Neural crest cell (in vitro differentiated cells): ENCODE data around the gene FAM184B. TPM values are rescaled to one million over a fixed set of nuclear protein-coding genes. Genes with fewer than 3 reads are reported as not detected.

Source experiments
- DNase-seq: peaks from one replicate; pipeline ENCODE4 v3.0.0; 2021; ENCODE audit warnings: low read depth, mixed read lengths, low spot score
- H3K27ac Mint-ChIP-seq: one replicate; pipeline ENCODE4 v1.8.0; 2021; ENCODE audit warnings: mild to moderate bottlenecking, mixed read lengths; ENCODE audit not compliant: unreplicated experiment
- H3K27me3 Mint-ChIP-seq: 2 replicates; pipeline ENCODE4 v1.8.0; 2021; ENCODE audit warnings: low read depth, mild to moderate bottlenecking, mixed read lengths
- H3K36me3 Mint-ChIP-seq: 2 replicates; pipeline ENCODE4 v1.8.0; 2021; ENCODE audit warnings: low read depth, mild to moderate bottlenecking, mixed read lengths
- H3K4me1 Mint-ChIP-seq: 2 replicates; pipeline ENCODE4 v1.8.0; 2021; ENCODE audit warnings: mixed read lengths
- H3K4me3 Mint-ChIP-seq: one replicate; pipeline ENCODE4 v1.8.0; 2021; ENCODE audit warnings: mild to moderate bottlenecking, mixed read lengths
- H3K9me3 Mint-ChIP-seq: 2 replicates; pipeline ENCODE4 v1.8.0; 2021; ENCODE audit warnings: mixed read lengths
- CTCF ChIP-seq: fragments of 200-600 bp; sonication (generic); conservative IDR thresholded peaks from 2 replicates; pipeline ENCODE4 v1.5.0; 2021; ENCODE audit warnings: antibody characterized with exemption, mild to moderate bottlenecking
- total RNA-seq: library from RNA; stranded (reverse); gene quantifications from 2 replicates; pipeline ENCODE4 v1.2.1, GENCODE V29; 2021

FAM184B gene
- total RNA-seq, 1 donor from 2014 or later, result 0.12 TPM

GRCh38 chr4:17760626-17761025, 20.8 kb downstream of the FAM184B start:
- H3K4me3 Mint-ChIP-seq, result no peak overlapping the region
- H3K36me3 Mint-ChIP-seq, result no peaks in the 10 kb centered on the region
- H3K9me3 Mint-ChIP-seq, result no peaks in the 10 kb centered on the region
- no peak for DNase-seq
- H3K27me3 Mint-ChIP-seq, result peaks cover 17% of the 10 kb centered on the region
- TF ChIP-seq CTCF, result no peak
- no peak overlapping the region for H3K27ac Mint-ChIP-seq
- peaks cover 23% of the 10 kb centered on the region for H3K4me1 Mint-ChIP-seq

- Mint-ChIP-seq H3K4me1 (peaks cover 17% of the 10 kb centered on the region), H3K27me3 (peaks cover 18% of the 10 kb centered on the region), H3K9me3 (no peaks in the 10 kb centered on the region), H3K27ac (no peak overlapping the region), H3K36me3 (no peaks in the 10 kb centered on the region), H3K4me3 (no peak overlapping the region)
- DNase-seq, result no peak
- TF ChIP-seq CTCF, result no peak
Observed at GRCh38 chr4:17758485-17758884, 22.9 kb downstream of the FAM184B start.

- Mint-ChIP-seq H3K4me3 (no peak overlapping the region), H3K9me3 (no peaks in the 10 kb centered on the region), H3K27ac (no peak overlapping the region), H3K27me3 (peaks cover 18% of the 10 kb centered on the region), H3K4me1 (peaks cover 10% of the 10 kb centered on the region), H3K36me3 (no peaks in the 10 kb centered on the region)
- DNase-seq, result no peak
- TF ChIP-seq CTCF, result no peak
Observed at GRCh38 chr4:17757621-17758020, 23.8 kb downstream of the FAM184B start.

GRCh38 chr4:17753646-17754045, 27.8 kb downstream of the FAM184B start:
- H3K27ac Mint-ChIP-seq, result no peak overlapping the region
- no peak for DNase-seq
- peaks cover 5% of the 10 kb centered on the region for H3K4me1 Mint-ChIP-seq
- H3K36me3 Mint-ChIP-seq, result no peaks in the 10 kb centered on the region
- no peak overlapping the region for H3K4me3 Mint-ChIP-seq
- no peak for TF ChIP-seq CTCF
- no peaks in the 10 kb centered on the region for H3K9me3 Mint-ChIP-seq
- H3K27me3 Mint-ChIP-seq, result peaks cover 18% of the 10 kb centered on the region

GRCh38 chr4:17740702-17741101, 40.7 kb downstream of the FAM184B start:
- no peaks in the 10 kb centered on the region for H3K4me1 Mint-ChIP-seq
- no peaks in the 10 kb centered on the region for H3K36me3 Mint-ChIP-seq
- H3K4me3 Mint-ChIP-seq, result no peak overlapping the region
- no peak for DNase-seq
- no peak for TF ChIP-seq CTCF
- peaks cover 3% of the 10 kb centered on the region for H3K9me3 Mint-ChIP-seq
- no peak overlapping the region for H3K27ac Mint-ChIP-seq
- H3K27me3 Mint-ChIP-seq, result no peaks in the 10 kb centered on the region

GRCh38 chr4:17736484-17736883, 44.9 kb downstream of the FAM184B start:
- H3K27me3 Mint-ChIP-seq, result no peaks in the 10 kb centered on the region
- H3K4me1 Mint-ChIP-seq, result no peaks in the 10 kb centered on the region
- TF ChIP-seq CTCF, result no peak
- no peak for DNase-seq
- H3K4me3 Mint-ChIP-seq, result no peak overlapping the region
- H3K27ac Mint-ChIP-seq, result no peak overlapping the region
- peaks cover 6% of the 10 kb centered on the region for H3K9me3 Mint-ChIP-seq
- no peaks in the 10 kb centered on the region for H3K36me3 Mint-ChIP-seq
